GM23248 (cell line): ENCODE data around the gene GALNT18.

Experiments
- EZH2 ChIP-seq: fragments of 200-600 bp; sonication (generic); IDR thresholded peaks from 2 replicates; pipeline ENCODE4 v1.6.1; 2018; ENCODE audit warnings: antibody characterized with exemption, mild to moderate bottlenecking; ENCODE audit not compliant: insufficient read depth, poor library complexity, severe bottlenecking
- EZH2phosphoT487 ChIP-seq: fragments of 200-600 bp; sonication (generic); IDR thresholded peaks from 2 replicates; pipeline ENCODE4 v1.6.1; 2018; ENCODE audit warnings: antibody characterized with exemption, moderate library complexity, mild to moderate bottlenecking, low read depth; ENCODE audit not compliant: insufficient read depth

- TF ChIP-seq EZH2 (no peak), EZH2phosphoT487 (no peak)
Measured at GRCh38 chr11:11397036-11397415, 224.8 kb downstream of the GALNT18 start.
